Smooth muscle cell (in vitro differentiated cells): ENCODE data around the gene DAAM1. TPM values are rescaled to one million over a fixed set of nuclear protein-coding genes. Genes with fewer than 3 reads are reported as not detected.

Experiments
- DNase-seq: peaks from one replicate; lab custom pipeline; 2025; ENCODE audit not compliant: unreplicated experiment; lab: John Stamatoyannopoulos, UW
- H2AFZ ChIP-seq: fragments of 200-600 bp; sonication (generic); 2 replicates; pipeline ENCODE4 v1.6.0; 2016; ENCODE audit warnings: antibody characterized with exemption, low read depth, mild to moderate bottlenecking
- H3F3A ChIP-seq: fragments of 200-600 bp; sonication (generic); 2 replicates; pipeline ENCODE4 v1.6.0; 2017; ENCODE audit warnings: antibody characterized with exemption, low read depth
- H3K27ac ChIP-seq: fragments of 200-600 bp; sonication (generic); 2 replicates; pipeline ENCODE4 v1.5.1; 2016; ENCODE audit warnings: low read depth, mild to moderate bottlenecking
- H3K27me3 ChIP-seq: fragments of 200-600 bp; sonication (generic); 2 replicates; pipeline ENCODE4 v1.6.1; 2016; ENCODE audit warnings: low read depth, mild to moderate bottlenecking
- H3K36me3 ChIP-seq: fragments of 200-600 bp; sonication (generic); 2 replicates; pipeline ENCODE4 v1.5.1; 2016; ENCODE audit warnings: low read depth
- H3K4me1 ChIP-seq: fragments of 200-600 bp; sonication (generic); 2 replicates; pipeline ENCODE4 v1.5.1; 2016; ENCODE audit warnings: low read depth
- H3K4me2 ChIP-seq: fragments of 200-600 bp; sonication (generic); 2 replicates; pipeline ENCODE4 v1.6.0; 2016; ENCODE audit warnings: mild to moderate bottlenecking
- H3K4me3 ChIP-seq: fragments of 200-600 bp; sonication (generic); 2 replicates; pipeline ENCODE4 v1.5.1; 2016; ENCODE audit warnings: mild to moderate bottlenecking
- H3K79me2 ChIP-seq: fragments of 200-600 bp; sonication (generic); 2 replicates; pipeline ENCODE4 v1.6.0; 2016; ENCODE audit warnings: low read depth, mild to moderate bottlenecking
- H3K9ac ChIP-seq: fragments of 200-600 bp; sonication (generic); 2 replicates; pipeline ENCODE4 v1.6.0; 2016; ENCODE audit warnings: low read depth
- H3K9me3 ChIP-seq: fragments of 200-600 bp; sonication (generic); replicated peaks from 2 replicates; pipeline ENCODE4 v1.5.1; 2016; ENCODE audit warnings: low read depth
- H4K20me1 ChIP-seq: fragments of 200-600 bp; sonication (generic); 2 replicates; pipeline ENCODE4 v1.6.0; 2016; ENCODE audit warnings: low read depth
- CTCF ChIP-seq: fragments of 200-600 bp; sonication (generic); IDR thresholded peaks from 2 replicates; pipeline ENCODE4 v1.5.1; 2017; ENCODE audit warnings: borderline replicate concordance, mild to moderate bottlenecking, antibody characterized with exemption; ENCODE audit not compliant: insufficient read depth, poor library complexity, severe bottlenecking
- WGBS: methylation state at CpG from one replicate; pipeline ENCODE4 v1.1.7; 2016; ENCODE audit warnings: low lambda C conversion rate; 5-methylcytosine and 5-hydroxymethylcytosine counted together
- polyA plus RNA-seq: library from polyadenylated mRNA; unstranded; fragments of >200 nt; fragmentation: Nextera tagmentation; extraction: Ambion mirVana; gene quantifications from 2 replicates; pipeline ENCODE4 v1.2.1, GENCODE V29; 2016
- total RNA-seq: library from RNA; depleted of rRNA; stranded (reverse); fragments of >200 nt; gene quantifications from 2 replicates; pipeline ENCODE4 v1.2.3, GENCODE V29; 2014

Gene DAAM1
- total and polyA plus RNA-seq, 2 experiments from 2014 or later: 10.9 to 46.4 TPM

GRCh38 chr14:59336098-59336497 is 147.6 kb downstream of the DAAM1 start:
- H3K79me2 ChIP-seq: no peaks in the 10 kb centered on the region

GRCh38 chr14:59336706-59337105 is 148.2 kb downstream of the DAAM1 start:
- H3K79me2 ChIP-seq: no peaks in the 10 kb centered on the region
- 78% methylated on average over 3 of the region's 3 CpGs for WGBS
- H3K4me3 ChIP-seq: no peak overlapping the region
- no peak overlapping the region for H3K4me2 ChIP-seq
- H3K4me1 ChIP-seq: peaks cover 35% of the 10 kb centered on the region
- H3K27me3 ChIP-seq: no peaks in the 10 kb centered on the region
- H3F3A ChIP-seq: peaks cover 3% of the 10 kb centered on the region
- peak overlapping the region; percentile 67 for H3K27ac ChIP-seq
- H3K9me3 ChIP-seq: no peaks in the 10 kb centered on the region
- H4K20me1 ChIP-seq: no peaks in the 10 kb centered on the region
- TF ChIP-seq CTCF: no peak
- no peaks in the 10 kb centered on the region for H3K36me3 ChIP-seq
- no peak for DNase-seq
- no peak overlapping the region for H3K9ac ChIP-seq
- H2AFZ ChIP-seq: no peak overlapping the region

More at GRCh38 chr14:59336098-59336497, 147.6 kb downstream of the DAAM1 start:
- Histone ChIP-seq H3K36me3 (no peaks in the 10 kb centered on the region), H3K4me3 (no peak overlapping the region), H3K27ac (peak overlapping the region; percentile 67), H3K9ac (no peak overlapping the region), H3K9me3 (no peaks in the 10 kb centered on the region), H2AFZ (no peak overlapping the region), H4K20me1 (no peaks in the 10 kb centered on the region), H3K4me1 (peaks cover 38% of the 10 kb centered on the region), H3K4me2 (no peak overlapping the region), H3K27me3 (no peaks in the 10 kb centered on the region), H3F3A (peaks cover 3% of the 10 kb centered on the region)
- DNase-seq: no peak
- TF ChIP-seq CTCF: no peak

GRCh38 chr14:59337141-59337611 is 148.7 kb downstream of the DAAM1 start:
- Histone ChIP-seq H3F3A (peaks cover 3% of the 10 kb centered on the region), H3K36me3 (no peaks in the 10 kb centered on the region), H3K79me2 (no peaks in the 10 kb centered on the region), H3K27me3 (no peaks in the 10 kb centered on the region), H3K9me3 (no peaks in the 10 kb centered on the region), H3K4me3 (no peak overlapping the region), H3K9ac (peak overlapping the region; percentile 22), H3K4me1 (peaks cover 38% of the 10 kb centered on the region), H2AFZ (no peak overlapping the region), H3K27ac (peak overlapping the region; percentile 67), H4K20me1 (no peaks in the 10 kb centered on the region), H3K4me2 (peak overlapping the region; percentile 33)
- no peak for DNase-seq
- WGBS: 50% methylated on average over 4 of the region's 4 CpGs
- TF ChIP-seq CTCF: no peak

- no peak overlapping the region for H3K4me3 ChIP-seq
- no peak overlapping the region for H3K9ac ChIP-seq
- H3F3A ChIP-seq: peaks cover 3% of the 10 kb centered on the region
- H2AFZ ChIP-seq: no peak overlapping the region
- H4K20me1 ChIP-seq: no peaks in the 10 kb centered on the region
- H3K36me3 ChIP-seq: no peaks in the 10 kb centered on the region
- no peak for TF ChIP-seq CTCF
- WGBS: 95% methylated on average over 3 of the region's 3 CpGs
- DNase-seq: no peak
- peaks cover 41% of the 10 kb centered on the region for H3K4me1 ChIP-seq
- no peaks in the 10 kb centered on the region for H3K9me3 ChIP-seq
- H3K79me2 ChIP-seq: no peaks in the 10 kb centered on the region
- H3K4me2 ChIP-seq: no peak overlapping the region
- H3K27me3 ChIP-seq: no peaks in the 10 kb centered on the region
- no peak overlapping the region for H3K27ac ChIP-seq
Measured at GRCh38 chr14:59338761-59339160, 150.3 kb downstream of the DAAM1 start.
